ENCODE measurements around the gene ERCC6L2.

Gene ERCC6L2

DNA sequence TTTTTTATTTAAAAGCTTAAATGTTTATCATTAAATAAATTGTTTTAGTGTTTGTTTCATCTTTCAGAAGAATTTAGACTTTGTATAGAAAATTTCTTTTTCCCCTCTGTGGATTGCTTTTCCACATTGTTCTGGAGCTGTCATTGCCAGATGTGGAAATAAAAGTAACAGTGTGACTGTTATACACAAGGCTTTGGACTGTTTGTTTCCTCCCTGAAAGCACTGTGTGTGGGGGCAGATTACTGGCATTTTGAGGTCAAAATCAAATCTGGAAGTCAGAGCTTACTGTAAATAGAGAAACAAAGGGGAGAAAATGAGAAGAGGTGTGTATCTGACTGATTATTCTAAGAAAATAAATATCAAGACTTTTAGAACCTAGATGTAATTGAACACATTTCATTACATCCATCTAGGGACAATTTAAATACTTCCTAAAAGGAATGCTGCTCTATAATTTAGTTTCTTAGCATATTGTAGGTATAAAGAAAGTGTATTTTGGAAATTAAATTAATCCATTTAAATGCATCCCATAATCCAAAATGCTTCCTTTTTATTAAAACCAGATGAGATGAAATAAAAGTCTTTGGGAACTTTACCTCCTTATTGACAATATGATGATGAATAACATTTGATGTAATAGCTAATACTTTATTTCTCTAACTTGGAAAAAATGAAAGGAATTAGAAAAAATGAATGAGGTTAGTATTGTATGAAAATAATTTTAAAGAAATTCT lies 51.9 kb downstream of the ERCC6L2 start:
- no peak for DNase-seq (ENCODE audit: low spot score)

DNA sequence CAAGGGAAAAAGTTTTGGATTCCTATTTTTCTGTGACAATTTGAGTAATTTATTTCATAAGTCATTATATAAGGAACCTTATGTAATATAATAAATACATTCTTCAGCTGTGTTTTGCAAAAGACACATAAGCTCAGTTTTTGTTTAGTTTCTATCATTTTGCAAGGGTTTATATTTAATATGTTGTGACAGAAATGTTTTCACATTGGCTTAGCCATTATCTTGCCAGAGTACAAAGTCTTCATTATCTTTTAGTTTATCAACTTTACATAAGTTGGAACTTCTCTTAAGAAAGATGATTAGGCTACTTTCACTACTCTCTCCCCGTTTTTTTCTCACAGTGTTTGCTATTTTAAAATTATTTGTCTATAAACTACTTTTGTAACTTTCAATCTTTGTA lies 54.8 kb downstream of the ERCC6L2 start:
- no peak for DNase-seq (ENCODE audit: low spot score)

DNA sequence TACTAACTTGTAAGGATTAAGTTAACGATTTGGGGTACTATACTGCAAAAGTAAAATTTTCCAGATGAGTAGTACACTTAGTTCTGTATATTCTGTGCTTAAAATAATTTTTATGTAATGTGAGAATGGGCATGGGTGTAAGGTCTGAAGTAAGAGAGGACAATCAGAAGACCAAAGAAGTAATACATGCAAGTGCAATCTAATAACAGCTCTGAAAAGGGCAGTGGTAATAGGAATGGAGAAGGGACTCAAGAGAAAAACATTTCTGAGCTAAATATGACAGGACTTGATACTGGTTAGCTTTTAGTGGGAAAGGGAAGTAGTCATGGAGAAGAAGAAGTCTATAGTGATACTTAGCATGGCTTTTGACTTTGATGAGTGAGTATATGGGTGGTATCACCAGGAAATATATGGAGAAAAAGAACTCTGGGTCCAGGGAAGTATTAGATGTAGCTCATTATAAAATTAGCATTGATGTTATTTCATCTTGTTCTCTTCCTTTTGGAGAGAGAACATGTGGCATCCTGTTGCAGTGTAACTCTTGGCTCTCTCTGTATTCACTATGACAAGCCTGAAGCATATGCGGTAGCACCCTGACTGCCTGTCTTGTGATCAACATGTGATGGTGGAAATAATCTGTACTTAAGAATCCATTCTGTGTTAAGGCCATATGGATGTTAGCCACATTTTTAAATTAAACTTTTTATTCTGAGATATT lies 60.5 kb downstream of the ERCC6L2 start:
- DNase-seq (ENCODE audit: low spot score) = no peak

DNA sequence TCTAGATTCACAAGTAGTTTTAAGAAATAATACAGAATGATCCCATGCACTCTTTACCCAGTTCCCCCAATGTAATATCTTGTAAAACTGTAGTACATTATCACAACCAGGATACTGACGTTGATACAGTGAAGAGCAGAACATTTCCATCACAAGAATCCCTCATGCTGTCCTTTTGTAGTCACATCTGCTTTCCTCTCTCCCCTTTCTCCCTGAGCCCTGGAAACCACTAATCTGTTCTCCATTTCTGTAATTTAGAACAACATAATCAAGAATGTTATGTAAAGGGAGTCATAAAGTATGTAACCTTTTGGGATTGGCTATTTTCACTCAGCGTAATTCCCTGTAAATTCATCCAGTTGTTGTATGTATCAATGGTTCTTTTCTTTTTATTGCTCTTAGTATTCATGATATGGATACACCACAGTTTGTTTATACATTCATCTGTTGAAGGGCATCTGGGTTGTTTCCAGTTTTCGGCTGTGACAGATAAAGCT lies 61.1 kb downstream of the ERCC6L2 start:
- DNase-seq (ENCODE audit: low spot score) = no peak

DNA sequence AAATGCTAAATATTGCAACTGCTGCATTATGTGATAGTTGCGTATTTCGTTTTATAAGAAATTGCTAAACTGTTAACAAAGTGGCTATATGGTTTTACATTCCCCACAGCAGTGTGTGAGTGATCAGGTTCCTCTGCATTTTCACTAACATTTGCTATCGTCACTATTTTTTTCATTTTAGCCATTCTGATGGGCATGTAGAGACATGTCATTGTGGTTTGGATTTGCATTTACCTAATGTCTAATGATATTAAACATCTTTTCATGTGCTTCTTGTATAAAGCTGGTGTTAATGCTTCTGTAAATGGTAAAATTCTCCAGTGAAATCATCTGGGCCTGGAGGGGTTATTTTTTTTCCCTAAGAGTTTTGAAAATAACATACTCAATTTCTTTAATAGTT lies 61.6 kb downstream of the ERCC6L2 start:
- no peak for DNase-seq (ENCODE audit: low spot score)

DNA sequence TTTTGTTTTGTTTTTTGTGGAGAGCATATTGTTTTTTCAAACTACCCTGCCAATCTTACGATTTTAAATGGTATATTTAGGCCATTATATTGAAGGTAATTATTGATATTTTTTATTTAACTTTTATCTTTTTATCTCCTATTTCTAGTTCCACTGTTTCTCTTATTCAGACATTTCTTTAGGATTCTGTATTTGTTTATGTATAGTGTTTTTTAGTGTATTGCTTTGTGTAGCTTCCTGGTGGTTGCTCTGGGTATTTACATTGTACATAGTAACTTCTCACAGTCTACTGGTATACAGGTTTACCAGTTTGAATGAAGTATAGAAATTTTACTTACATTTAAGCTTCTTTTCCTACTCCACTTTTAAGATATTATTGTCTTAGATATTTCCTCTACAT lies 63.2 kb downstream of the ERCC6L2 start:
- DNase-seq (ENCODE audit: low spot score) = no peak

DNA sequence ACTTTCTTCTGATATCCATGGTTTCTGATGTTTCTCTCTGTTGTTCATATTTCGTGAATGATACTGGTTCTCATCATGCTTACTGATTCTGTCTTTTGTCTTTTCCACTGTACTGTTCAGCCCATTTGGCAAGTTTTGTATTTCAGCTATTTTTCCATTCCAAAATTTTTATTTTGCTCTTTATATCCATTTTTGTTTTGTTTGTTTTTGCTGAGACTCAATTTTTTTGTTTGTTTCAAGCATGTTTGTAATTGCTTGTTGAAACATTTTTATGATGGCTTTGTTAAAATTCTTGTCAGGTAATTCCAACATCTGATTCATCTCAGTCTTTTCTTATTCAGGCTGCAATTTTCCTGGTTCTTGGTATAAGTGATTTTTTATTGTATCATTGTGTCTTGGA lies 64.0 kb downstream of the ERCC6L2 start:
- no peak for DNase-seq (ENCODE audit: low spot score)

DNA sequence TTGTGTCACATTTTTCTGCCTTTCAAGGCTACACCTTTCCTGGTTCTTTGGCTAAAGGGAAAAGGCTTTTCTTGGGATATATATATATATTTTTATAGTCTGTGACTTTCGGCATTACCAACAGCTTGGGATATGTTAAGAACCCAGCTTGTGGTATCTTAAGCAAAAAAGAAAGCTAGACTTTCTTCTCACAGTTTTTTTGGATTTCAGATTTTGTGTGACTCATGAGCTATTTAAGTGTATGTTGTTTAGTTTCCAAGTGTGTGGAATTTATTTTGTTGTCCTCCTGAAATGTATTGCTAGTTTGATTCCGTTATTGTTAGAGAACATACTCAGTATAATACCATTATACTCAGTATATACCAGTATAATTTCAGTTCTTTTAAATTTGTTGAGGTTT lies 64.8 kb downstream of the ERCC6L2 start:
- DNase-seq (ENCODE audit: low spot score) = no peak

DNA sequence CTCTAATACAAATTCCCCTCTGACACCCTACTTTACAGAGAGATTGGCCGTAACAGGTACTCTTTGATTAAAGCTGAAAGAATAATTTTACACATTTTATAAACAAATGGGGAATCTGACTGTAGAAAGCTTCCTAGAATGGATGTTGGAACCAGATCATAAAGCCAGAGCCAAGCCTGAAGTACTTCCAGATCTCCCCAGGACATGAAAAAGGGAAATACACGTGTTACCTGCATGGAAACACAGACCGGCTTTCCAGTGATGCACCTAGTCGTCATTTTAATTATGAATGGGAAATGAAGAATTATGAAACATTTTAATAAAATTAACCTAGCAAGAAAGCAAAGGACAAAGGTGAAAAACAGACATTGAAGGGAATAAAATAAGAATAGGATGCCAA lies 66.5 kb downstream of the ERCC6L2 start:
- DNase-seq (ENCODE audit: low spot score) = no peak

DNA sequence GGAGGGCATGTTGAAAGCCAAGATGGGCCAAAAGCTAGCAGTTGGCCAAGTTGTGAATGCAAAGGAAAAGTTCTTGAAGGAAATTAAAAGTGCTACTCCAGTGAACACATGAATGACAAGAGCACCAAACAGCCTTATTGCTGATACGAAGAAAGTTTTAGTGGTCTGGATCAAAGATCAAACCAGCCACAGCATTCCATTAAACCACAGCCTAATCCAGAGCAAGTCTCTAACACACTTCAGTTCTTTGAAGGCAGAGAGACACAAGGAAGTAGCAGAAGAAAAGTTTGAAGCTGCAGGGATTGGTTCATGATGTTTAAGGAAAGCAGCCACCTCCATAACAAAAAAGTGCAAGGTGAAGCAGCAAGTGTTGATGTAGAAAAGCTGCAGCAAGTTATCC lies 71.6 kb downstream of the ERCC6L2 start:
- no peak for DNase-seq (ENCODE audit: low spot score)

DNA sequence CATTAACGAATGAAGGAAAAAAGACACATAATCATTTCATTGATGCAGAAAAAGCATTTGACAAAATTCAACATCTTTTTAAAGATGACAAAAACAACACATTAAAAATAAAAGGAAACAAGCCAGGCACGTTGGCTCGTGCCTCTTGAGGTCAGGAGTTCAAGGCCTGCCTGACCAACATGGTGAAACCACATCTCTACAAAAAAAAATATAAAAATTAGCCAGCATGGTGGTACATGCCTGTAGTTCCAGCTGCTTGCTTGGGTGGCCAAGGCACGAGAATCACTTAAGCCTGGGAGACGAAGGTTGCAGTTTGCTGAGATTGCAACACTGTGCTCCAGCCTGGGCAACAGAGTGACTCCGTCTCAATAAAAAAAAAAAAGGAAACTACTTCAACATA lies 77.0 kb downstream of the ERCC6L2 start:
- DNase-seq (ENCODE audit: low spot score) = no peak

DNA sequence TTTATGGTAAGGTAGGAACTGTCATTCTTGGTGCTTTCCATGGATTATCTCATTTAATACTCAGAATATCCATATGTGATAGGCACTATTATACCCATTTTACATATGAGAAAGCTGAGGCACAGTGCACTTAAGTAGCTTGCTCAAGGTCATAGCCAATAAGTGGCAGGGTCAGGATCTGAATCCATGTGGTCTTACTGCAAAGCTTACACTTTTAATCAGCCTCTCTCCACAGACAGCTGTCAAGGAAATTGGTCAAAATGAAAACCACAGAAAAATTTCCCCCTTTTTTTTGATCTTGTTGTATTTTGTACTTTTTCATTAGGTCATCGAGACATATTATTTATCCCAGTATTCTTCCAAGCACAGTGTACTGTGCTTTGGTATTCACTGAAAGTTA lies 78.5 kb downstream of the ERCC6L2 start:
- no peak for DNase-seq (ENCODE audit: low spot score)

DNA sequence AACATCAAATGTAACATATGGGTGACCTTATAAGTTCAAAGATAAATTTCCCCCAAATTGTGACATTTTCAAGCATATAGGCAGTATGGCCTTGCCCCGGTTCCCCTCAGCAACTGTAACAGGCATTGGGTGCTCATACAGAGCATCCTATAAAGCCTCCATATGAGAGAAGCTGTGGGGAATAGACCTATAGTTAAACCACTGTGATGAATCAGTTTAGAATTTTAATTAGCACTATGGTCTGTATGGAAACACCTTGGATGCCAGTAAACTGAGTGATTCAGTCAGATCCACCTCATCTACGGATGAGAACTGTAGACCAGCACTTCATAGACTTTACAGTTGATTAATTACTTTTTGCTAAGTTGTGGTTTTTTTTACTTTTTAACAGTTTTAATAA lies 79.4 kb downstream of the ERCC6L2 start:
- DNase-seq (ENCODE audit: low spot score) = no peak

DNA sequence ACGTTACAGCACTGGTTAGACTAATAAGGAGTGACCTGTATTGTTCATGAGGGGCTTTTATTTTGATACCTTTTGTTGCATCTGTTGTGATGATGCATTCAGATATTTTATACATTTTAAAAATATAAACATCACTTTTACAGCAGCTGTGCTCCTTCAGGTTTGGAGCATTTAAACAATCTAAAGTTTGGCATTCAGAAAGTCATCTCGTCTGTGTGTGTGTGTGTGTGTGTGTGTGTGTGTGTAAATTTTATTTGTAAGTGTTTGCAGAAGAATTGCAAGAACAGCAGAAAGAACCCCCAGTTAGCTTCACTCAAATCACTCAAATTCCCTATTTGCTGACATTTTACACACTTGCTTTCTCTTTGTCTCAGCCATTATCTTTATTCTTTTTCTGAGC lies 87.4 kb downstream of the ERCC6L2 start:
- DNase-seq (ENCODE audit: low spot score) = no peak

DNA sequence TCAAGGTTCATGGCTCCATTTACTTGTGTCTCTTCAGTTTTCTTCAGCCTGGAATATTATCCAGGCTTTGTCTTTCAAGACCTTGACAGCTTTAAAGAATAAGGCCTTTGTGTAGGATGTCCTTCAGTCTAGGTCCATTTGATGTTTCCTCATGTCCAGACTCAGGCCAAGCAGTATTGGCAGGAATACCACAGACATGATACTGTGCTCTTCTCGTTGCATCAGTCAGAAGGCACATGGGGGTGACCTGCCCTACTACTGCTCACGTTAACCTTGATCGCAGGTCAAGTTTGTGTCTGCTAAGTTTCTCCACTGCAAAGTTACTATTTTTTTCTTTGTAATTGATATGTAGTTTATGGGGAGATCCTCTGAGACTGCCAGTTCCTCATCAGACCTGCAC lies 88.2 kb downstream of the ERCC6L2 start:
- DNase-seq (ENCODE audit: low spot score) = no peak

DNA sequence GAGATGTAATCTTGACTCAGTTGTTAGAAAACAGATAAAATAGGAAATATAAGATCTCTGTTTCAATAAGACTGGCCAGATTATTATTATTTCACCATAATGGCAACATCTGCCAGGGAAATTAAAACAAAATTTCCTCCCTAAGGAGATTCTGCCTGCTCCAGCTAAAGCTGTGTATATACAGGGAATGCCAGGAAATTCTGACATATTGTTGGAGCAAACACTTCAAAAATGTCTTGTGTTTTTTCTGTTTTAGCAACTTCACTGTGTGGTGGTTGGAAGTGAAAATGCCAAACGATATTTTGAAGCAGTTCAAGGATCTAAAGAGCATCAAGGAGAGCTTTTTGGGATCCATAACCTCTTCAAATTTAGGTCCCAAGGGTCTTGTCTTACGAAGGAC lies 90.8 kb downstream of the ERCC6L2 start:
- DNase-seq (ENCODE audit: low spot score) = no peak

DNA sequence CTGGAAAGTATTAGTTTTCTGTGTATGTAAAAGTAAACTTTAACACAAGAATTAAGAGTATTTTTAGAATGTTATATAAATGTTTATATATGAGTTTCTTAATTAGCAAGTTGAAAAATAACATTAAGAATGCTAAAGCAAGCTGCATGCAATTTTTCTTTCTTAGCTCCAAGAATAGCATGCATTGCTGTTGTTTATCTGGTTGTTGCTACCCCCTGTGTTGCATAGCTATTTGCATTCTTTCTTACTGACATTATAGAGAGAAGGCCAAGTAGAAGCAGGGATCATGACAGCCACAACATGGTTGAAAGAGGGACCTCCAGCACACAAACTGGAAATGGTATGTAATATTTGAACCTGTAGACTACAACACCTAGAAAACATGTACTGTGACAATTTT lies 94.8 kb downstream of the ERCC6L2 start:
- no peak for DNase-seq (ENCODE audit: low spot score)

DNA sequence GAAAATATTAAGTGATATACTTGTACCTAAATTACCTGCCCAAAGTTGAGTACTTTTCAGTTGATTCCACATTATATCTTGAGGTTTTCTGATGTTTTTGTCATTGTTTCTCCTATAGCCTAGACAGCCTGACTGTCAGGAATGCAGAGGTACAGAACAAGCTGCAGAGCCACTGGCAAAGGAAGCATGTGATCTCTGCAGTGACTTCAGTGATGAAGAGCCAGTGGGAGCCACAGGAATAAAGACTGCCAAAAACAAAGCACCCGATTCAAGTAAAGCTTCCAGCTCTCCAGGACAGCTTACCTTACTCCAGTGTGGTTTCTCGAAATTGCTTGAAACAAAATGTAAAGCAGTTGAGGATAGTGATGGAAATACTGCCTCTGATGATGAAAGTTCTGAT lies 96.3 kb downstream of the ERCC6L2 start:
- DNase-seq (ENCODE audit: low spot score) = no peak

DNA sequence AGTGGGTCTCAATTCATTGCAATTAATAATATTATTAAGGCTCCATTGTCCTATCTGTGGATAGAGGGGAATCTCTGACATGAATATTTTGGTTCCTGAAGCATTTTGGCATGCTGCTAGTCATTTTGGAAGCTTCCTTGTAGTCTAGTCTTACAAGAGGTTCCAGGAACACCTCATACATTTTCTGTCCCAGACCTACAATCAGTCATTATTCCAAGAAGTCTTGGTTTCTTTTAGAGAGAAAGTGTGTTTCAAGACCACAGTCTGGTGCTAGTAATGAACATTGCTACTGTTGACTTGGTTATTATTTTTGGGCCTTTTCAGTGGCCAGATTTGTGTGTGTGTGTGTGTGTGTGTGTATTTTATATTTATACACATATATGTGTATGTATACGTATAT lies 98.9 kb downstream of the ERCC6L2 start:
- DNase-seq (ENCODE audit: low spot score) = peak; percentile 4

DNA sequence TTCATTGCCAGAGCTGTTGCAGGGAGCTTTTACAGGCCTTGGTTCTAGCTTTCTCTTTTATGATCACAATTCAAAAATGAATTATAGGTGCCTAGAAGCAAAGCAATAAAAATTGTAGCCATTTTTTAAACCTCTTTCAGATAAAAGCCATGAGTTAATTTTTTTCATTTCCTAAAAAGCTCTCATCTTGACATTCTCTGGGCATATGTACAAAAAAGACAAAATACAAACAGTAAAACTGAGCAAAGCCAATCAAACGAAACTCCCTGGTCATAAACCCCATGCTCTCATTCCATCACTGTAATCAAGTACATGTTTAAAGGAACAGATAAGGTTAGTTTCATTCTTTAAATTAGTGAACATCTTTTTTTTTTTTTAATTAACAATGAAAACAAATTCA lies 101.9 kb downstream of the ERCC6L2 start:
- DNase-seq (ENCODE audit: low spot score) = no peak

DNA sequence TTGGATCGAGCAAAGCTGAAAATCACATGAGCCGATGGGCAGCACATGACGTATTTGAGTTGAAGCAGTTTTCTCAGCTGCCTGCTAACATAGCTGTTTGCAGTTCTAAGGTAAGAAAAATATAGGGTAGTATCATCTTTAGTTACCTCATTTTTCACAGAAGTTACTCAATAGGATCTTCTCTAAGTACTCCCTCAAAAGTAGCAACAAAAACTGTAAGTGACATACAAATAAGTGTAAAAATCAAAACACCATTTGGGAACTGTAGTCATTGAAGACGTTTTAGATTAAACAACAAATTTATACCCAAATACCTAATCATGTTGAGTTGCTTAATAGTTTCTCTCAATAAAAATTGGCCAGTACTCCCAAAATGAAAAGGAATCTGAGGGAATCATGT lies 102.6 kb downstream of the ERCC6L2 start:
- no peak for DNase-seq (ENCODE audit: low spot score)

DNA sequence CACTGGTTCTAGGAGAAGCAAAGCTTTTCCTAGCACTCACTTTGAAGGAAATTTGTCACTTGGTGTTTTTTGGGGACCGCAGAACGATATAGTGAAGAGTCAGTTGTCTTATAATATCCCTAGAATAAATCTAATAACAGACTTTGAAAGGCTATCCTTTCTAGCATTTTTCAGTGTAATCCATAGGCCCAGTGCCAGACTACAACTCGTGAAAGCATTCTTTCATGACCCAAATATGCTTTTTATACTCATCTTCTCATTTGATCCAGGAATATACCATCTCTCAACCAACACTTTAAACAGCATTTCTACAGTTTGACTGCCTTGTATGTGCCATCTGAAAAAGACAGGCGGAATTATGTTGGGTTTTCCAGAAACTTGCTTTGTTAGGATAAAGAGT lies 104.0 kb downstream of the ERCC6L2 start:
- no peak for DNase-seq (ENCODE audit: low spot score)

DNA sequence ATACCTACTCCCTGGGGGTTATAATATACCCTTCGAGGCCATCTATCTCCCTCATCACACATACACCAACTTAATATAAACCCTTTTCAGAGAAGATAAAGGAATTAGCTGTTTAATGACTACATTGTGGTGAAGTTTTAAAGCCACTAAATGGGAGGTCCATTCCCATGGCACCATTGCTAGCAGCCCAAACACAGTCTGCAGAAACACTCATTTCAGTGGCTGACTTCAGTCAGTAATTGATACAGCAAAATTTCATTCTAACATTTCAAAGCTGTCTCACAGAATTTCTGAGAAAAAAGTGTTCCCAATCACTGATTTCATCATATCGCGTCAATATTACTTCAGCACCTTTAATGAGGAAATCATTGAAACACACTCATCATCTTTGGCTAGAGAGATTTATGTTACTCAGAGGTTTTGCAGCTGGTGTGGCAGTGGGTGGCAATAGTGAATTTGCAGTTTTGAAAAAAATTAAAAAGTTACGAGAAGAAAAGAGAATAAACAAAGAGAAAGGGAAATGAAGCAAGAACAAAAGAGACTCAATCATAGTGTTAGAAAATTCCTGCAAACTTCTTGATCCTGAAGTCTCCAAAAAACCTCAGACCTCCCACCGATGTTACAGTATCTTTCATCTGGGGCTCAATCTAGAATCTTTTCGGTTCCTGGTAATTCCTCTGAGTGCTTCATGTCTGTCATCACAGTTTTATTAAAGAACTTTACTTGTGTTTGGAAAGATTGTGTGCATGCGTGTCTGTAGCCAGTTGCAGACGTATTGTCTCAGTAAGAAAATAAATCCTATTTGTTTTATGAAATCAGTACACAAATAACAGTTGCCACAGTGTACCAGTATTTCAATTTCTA lies 105.0 kb downstream of the ERCC6L2 start:
- DNase-seq (ENCODE audit: low spot score) = no peak
